ACHN (cell line): ENCODE measurements around the gene MFGE8.
"Not testable (repeated sequence)": the region's sequence is repeated elsewhere in the genome, so short reads cannot be mapped to it uniquely, and the experiment has no call there.

Source experiments
- DNase-seq: peaks from one replicate; pipeline ENCODE4 v3.0.0-alpha.2; 2015
- in situ Hi-C: cut with HindIII; loops from 2 replicates; pipeline ENCODE4 v1.10.0; 2017; ENCODE audit warnings: low sequenced_read_pairs, low pct_ligation_motif_present, low pct_unique_long_range_greater_than_20kb

Gene MFGE8

GRCh38 chr15:88913017-88913849 is at the start of gene MFGE8:
TSS of gene MFGE8 (minus strand) at chr15:88913379. CDS start at chr15:88913319, 60 bp downstream.
- peak; percentile 59 for DNase-seq
- in situ Hi-C loops = no loop called here

- in situ Hi-C loops = no loop called here
- no peak for DNase-seq
These were observed 46.3 kb upstream of the MFGE8 start for GRCh38 chr15:88959445-88959844.

- no peak for DNase-seq
- in situ Hi-C loops = no loop called here
These were observed 43.7 kb upstream of the MFGE8 start for GRCh38 chr15:88956906-88957305.

- in situ Hi-C loops = no loop called here
- DNase-seq = no peak
These were observed 43.1 kb upstream of the MFGE8 start for GRCh38 chr15:88956263-88956662.

GRCh38 chr15:88954431-88955277 is 41.5 kb upstream of the MFGE8 start:
- no peak for DNase-seq
- in situ Hi-C loops = no loop called here

GRCh38 chr15:88950600-88951160 is 37.5 kb upstream of the MFGE8 start:
- DNase-seq = no peak
- in situ Hi-C loops = no loop called here

GRCh38 chr15:88949734-88950400 is 36.7 kb upstream of the MFGE8 start:
- in situ Hi-C loops = no loop called here
- DNase-seq = no peak

GRCh38 chr15:88940110-88940675 is 27.0 kb upstream of the MFGE8 start:
- in situ Hi-C loops = no loop called here
- no peak for DNase-seq

GRCh38 chr15:88939486-88939806 is 26.3 kb upstream of the MFGE8 start:
- in situ Hi-C loops = no loop called here
- DNase-seq = no peak

GRCh38 chr15:88938802-88939485 is 25.8 kb upstream of the MFGE8 start:
- in situ Hi-C loops = no loop called here
- DNase-seq = no peak

- in situ Hi-C loops, DNase-seq: not testable (repeated sequence)
These were observed 21.3 kb upstream of the MFGE8 start for GRCh38 chr15:88934449-88934848.

GRCh38 chr15:88932875-88933330 is 19.7 kb upstream of the MFGE8 start:
- no peak for DNase-seq
- in situ Hi-C loops = no loop called here

- DNase-seq = no peak
- in situ Hi-C loops = no loop called here
These were observed 19.2 kb upstream of the MFGE8 start for GRCh38 chr15:88932271-88932874.

- in situ Hi-C loops = no loop called here
- DNase-seq = no peak
These were observed 17.4 kb upstream of the MFGE8 start for GRCh38 chr15:88930579-88930978.

GRCh38 chr15:88929358-88930098 is 16.3 kb upstream of the MFGE8 start:
- DNase-seq, in situ Hi-C loops: not testable (repeated sequence)

- in situ Hi-C loops = not testable (repeated sequence)
These were observed 15.0 kb upstream of the MFGE8 start for GRCh38 chr15:88928192-88928591.

GRCh38 chr15:88925648-88926047 is 12.5 kb upstream of the MFGE8 start:
- in situ Hi-C loops = not testable (repeated sequence)

More at GRCh38 chr15:88928192-88928591, 15.0 kb upstream of the MFGE8 start:
- DNase-seq = not testable (repeated sequence)

More at GRCh38 chr15:88925648-88926047, 12.5 kb upstream of the MFGE8 start:
- DNase-seq = not testable (repeated sequence)
